H1 (cell line): Measurements from ENCODE around the gene OR1L8. TPM values are rescaled to one million over a fixed set of nuclear protein-coding genes. Genes with fewer than 3 reads are reported as not detected.

ENCODE experiments used
- CTCF ChIA-PET: fragments of 300-600 bp; sonication (Branson Sonifier 250); formaldehyde crosslinking; loops from one replicate; lab custom pipeline; 2021; ENCODE audit not compliant: partially characterized antibody; lab: Charles Lee
- POLR2A ChIA-PET: fragments of 300-600 bp; sonication (Branson Sonifier 250); formaldehyde crosslinking; loops from one replicate; lab custom pipeline; 2021; ENCODE audit warnings: inconsistent platforms; ENCODE audit not compliant: partially characterized antibody; lab: Charles Lee
- DNase-seq, 2 experiments: peaks; one replicate each; pipeline versions ENCODE4 v3.0.0 to v3.0.0-alpha.2; 2010 to 2022; ENCODE audit warnings: low spot score in 2 of 2, low read depth in 1 of 2, mixed read lengths in 1 of 2
- FAIRE-seq: peaks from 2 replicates; lab custom pipeline; 2011; peaks lifted over from hg19 to GRCh38; lab: Jason Lieb, UNC
- H2AFZ ChIP-seq: 2 replicates; pipeline ENCODE4 v1.8.1; 2012; ENCODE audit warnings: low read length, inconsistent platforms
- H2AK5ac ChIP-seq: 2 replicates; pipeline ENCODE4 v1.6.1; 2013; ENCODE audit warnings: low read depth, low read length
- H2BK120ac ChIP-seq: replicated peaks from 2 replicates; pipeline ENCODE3; 2013; ENCODE audit warnings: low read depth, low read length, inconsistent platforms
- H2BK12ac ChIP-seq: 2 replicates; pipeline ENCODE4 v1.6.1; 2013; ENCODE audit warnings: low read depth, low read length
- H2BK15ac ChIP-seq: 2 replicates; pipeline ENCODE4 v1.6.1; 2013; ENCODE audit warnings: low read length
- H2BK20ac ChIP-seq: 2 replicates; pipeline ENCODE4 v1.6.1; 2013; ENCODE audit warnings: low read length
- H2BK5ac ChIP-seq: 2 replicates; pipeline ENCODE4 v1.6.1; 2013; ENCODE audit warnings: low read depth, low read length
- H3K14ac ChIP-seq: 2 replicates; pipeline ENCODE4 v1.6.1; 2013; ENCODE audit warnings: inconsistent platforms; ENCODE audit not compliant: insufficient read length
- H3K18ac ChIP-seq: 2 replicates; pipeline ENCODE4 v1.6.1; 2013; ENCODE audit warnings: low read length; ENCODE audit errors: extremely low read depth
- H3K23ac ChIP-seq: 2 replicates; pipeline ENCODE4 v1.6.1; 2013; ENCODE audit warnings: inconsistent platforms; ENCODE audit not compliant: insufficient read length
- H3K23me2 ChIP-seq: 2 replicates; pipeline ENCODE4 v1.6.1; 2013; ENCODE audit warnings: low read depth, low read length
- H3K27ac ChIP-seq: 2 replicates; pipeline ENCODE4 v1.6.1; 2011; ENCODE audit warnings: low read depth, low read length, inconsistent platforms
- H3K27me3 ChIP-seq, 4 experiments: replicated peaks in 1 of 4; 1 replicate in 1 of 4; 2 replicates in 3 of 4; pipeline versions ENCODE4 v1.6.1 to v1.8.1; 2011 to 2013; ENCODE audit warnings: low read length in 3 of 4, mild to moderate bottlenecking in 3 of 4, inconsistent platforms in 2 of 4, mixed read lengths in 2 of 4, moderate library complexity in 1 of 4; ENCODE audit not compliant: control insufficient read depth in 3 of 4, insufficient read depth in 3 of 4; ENCODE audit errors: extremely low read depth in 1 of 4
- H3K36me3 ChIP-seq, 4 experiments: 2 replicates each; pipeline versions ENCODE4 v1.6.1 to v1.8.1; 2011 to 2013; ENCODE audit warnings: mild to moderate bottlenecking in 4 of 4, low read length in 3 of 4, moderate library complexity in 2 of 4, control low read depth in 1 of 4, inconsistent platforms in 1 of 4; ENCODE audit not compliant: insufficient read depth in 4 of 4, control insufficient read depth in 2 of 4
- H3K4ac ChIP-seq: replicated peaks from 2 replicates; pipeline ENCODE3; 2013; ENCODE audit warnings: low read length, low read depth, mixed read lengths, inconsistent platforms; ENCODE audit not compliant: insufficient read length
- H3K4me1 ChIP-seq, 4 experiments: replicated peaks in 1 of 4; 1 replicate in 1 of 4; 2 replicates in 3 of 4; pipeline versions ENCODE4 v1.6.1 to v1.8.1; 2011 to 2013; ENCODE audit warnings: low read length in 3 of 4, inconsistent platforms in 2 of 4, mixed read lengths in 1 of 4; ENCODE audit not compliant: insufficient read depth in 4 of 4, control insufficient read depth in 3 of 4
- H3K4me2 ChIP-seq, 2 experiments: 2 replicates each; pipeline versions ENCODE4 v1.6.1 to v1.8.1; 2011 to 2013; ENCODE audit warnings: low read depth in 2 of 2, low read length in 2 of 2, control low read depth in 1 of 2, inconsistent platforms in 1 of 2, mild to moderate bottlenecking in 1 of 2; ENCODE audit not compliant: insufficient read depth in 1 of 2
- H3K4me3 ChIP-seq, 4 experiments: fragments of 200-600, 300-600 bp in 1 of 4; sonication (generic), shearing (Covaris generic), sonication (Bioruptor Twin) in 1 of 4; 2 replicates each; pipeline versions ENCODE4 v1.5.1 to v1.8.1; 2011 to 2016; ENCODE audit warnings: low read length in 4 of 4, low read depth in 3 of 4, control low read depth in 2 of 4, inconsistent platforms in 2 of 4, mild to moderate bottlenecking in 2 of 4, mixed read lengths in 1 of 4, moderate library complexity in 1 of 4; ENCODE audit not compliant: insufficient read depth in 2 of 4; ENCODE audit errors: extremely low read depth in 1 of 4
- H3K56ac ChIP-seq: replicated peaks from 2 replicates; pipeline ENCODE3; 2013; ENCODE audit warnings: low read depth, mild to moderate bottlenecking, mixed read lengths, low read length, inconsistent platforms; ENCODE audit not compliant: insufficient read length
- H3K79me1 ChIP-seq: 2 replicates; pipeline ENCODE4 v1.6.1; 2013; ENCODE audit warnings: low read depth, low read length, control low read depth
- H3K79me2 ChIP-seq, 2 experiments: 2 replicates each; pipeline versions ENCODE4 v1.6.1 to v1.8.1; 2012 to 2013; ENCODE audit warnings: low read length in 2 of 2, mild to moderate bottlenecking in 2 of 2, inconsistent platforms in 1 of 2; ENCODE audit not compliant: insufficient read depth in 2 of 2, control insufficient read depth in 1 of 2
- H3K9ac ChIP-seq, 4 experiments: replicated peaks in 1 of 4; 1 replicate in 1 of 4; 2 replicates in 3 of 4; pipeline versions ENCODE4 v1.6.1 to v1.8.1; 2011 to 2013; ENCODE audit warnings: low read depth in 3 of 4, low read length in 3 of 4, control low read depth in 2 of 4, mild to moderate bottlenecking in 2 of 4, moderate library complexity in 2 of 4, inconsistent platforms in 1 of 4; ENCODE audit errors: extremely low read depth in 1 of 4
- H3K9me3 ChIP-seq, 2 experiments: 2 replicates each; pipeline versions ENCODE4 v1.6.1 to v1.8.1; 2012 to 2013; ENCODE audit warnings: mild to moderate bottlenecking in 2 of 2, moderate library complexity in 2 of 2, control low read depth in 1 of 2, inconsistent platforms in 1 of 2, low read depth in 1 of 2, low read length in 1 of 2, mixed read lengths in 1 of 2; ENCODE audit not compliant: insufficient read depth in 2 of 2
- H4K20me1 ChIP-seq, 2 experiments: replicated peaks in 1 of 2; 2 replicates each; pipeline versions ENCODE3 to v1.8.1; 2011 to 2013; ENCODE audit warnings: inconsistent platforms in 2 of 2, low read length in 2 of 2, mild to moderate bottlenecking in 1 of 2; ENCODE audit not compliant: insufficient read depth in 2 of 2, control insufficient read depth in 1 of 2
- H4K5ac ChIP-seq: 2 replicates; pipeline ENCODE4 v1.6.1; 2013; ENCODE audit warnings: low read length, low read depth, mixed read lengths, inconsistent platforms; ENCODE audit not compliant: insufficient read length
- H4K8ac ChIP-seq: 2 replicates; pipeline ENCODE4 v1.8.0; 2013; ENCODE audit warnings: mild to moderate bottlenecking, moderate library complexity, low read length, inconsistent platforms; ENCODE audit not compliant: insufficient read depth; ENCODE audit errors: extremely low read depth
- H4K91ac ChIP-seq: replicated peaks from 2 replicates; pipeline ENCODE3; 2013; ENCODE audit warnings: low read length, mixed read lengths, inconsistent platforms; ENCODE audit not compliant: insufficient read length
- CBX5 ChIP-seq: fragments of 300-800, 300-1000 bp; sonication (generic); IDR thresholded peaks from 2 replicates; pipeline ENCODE4 v1.7.1; 2016; ENCODE audit warnings: antibody characterized with exemption, low read length, low read depth
- EZH2 ChIP-seq: fragments of 200-600 bp; sonication (generic); IDR thresholded peaks from 2 replicates; pipeline ENCODE4 v1.7.1; 2012; ENCODE audit warnings: low read depth, mild to moderate bottlenecking, moderate library complexity, low read length, inconsistent platforms; ENCODE audit not compliant: severe bottlenecking
- GABPA ChIP-seq: IDR thresholded peaks from 2 replicates; pipeline ENCODE4 v1.6.1; 2011; ENCODE audit warnings: mild to moderate bottlenecking, low read length, moderate library complexity, borderline replicate concordance; ENCODE audit not compliant: insufficient read depth
- HDAC6 ChIP-seq: IDR thresholded peaks from one replicate; pipeline ENCODE4 v1.7.1; 2012; ENCODE audit warnings: low read depth, mild to moderate bottlenecking, inconsistent platforms, low read length, moderate library complexity
- PHF8 ChIP-seq: fragments of 200-600 bp; sonication (generic); conservative IDR thresholded peaks from 2 replicates; pipeline ENCODE4 v1.7.1; 2012; ENCODE audit warnings: low read depth, mild to moderate bottlenecking, inconsistent platforms, low read length, moderate library complexity
- SP1 ChIP-seq: IDR thresholded peaks from 2 replicates; pipeline ENCODE4 v1.6.1; 2011; ENCODE audit warnings: low read depth, low read length
- WGBS, 2 experiments: shearing (Covaris generic) in 1 of 2; methylation state at CpG; one replicate each; pipeline versions ENCODE4 v1.1.6 to v1.1.7; 2013 to 2015; ENCODE audit warnings: low lambda C conversion rate in 2 of 2, mixed read lengths in 2 of 2, inconsistent platforms in 1 of 2, low coverage in 1 of 2, missing lambda C conversion rate in 1 of 2; ENCODE audit not compliant: insufficient replicate concordance in 2 of 2, insufficient coverage in 1 of 2, insufficient read length in 1 of 2; ENCODE audit errors: extremely low coverage in 1 of 2, missing lambda C conversion rate in 1 of 2; 5-methylcytosine and 5-hydroxymethylcytosine counted together
- polyA plus RNA-seq, 7 experiments: library from polyadenylated mRNA; depleted of rRNA in 3 of 7; stranded (reverse) in 5 of 7; unstranded in 2 of 7; fragments of >200 nt in 5 of 7; fragments of 200-250 nt in 2 of 7; gene quantifications; 1 replicate in 5 of 7; 2 replicates in 1 of 7; 4 replicates in 1 of 7; pipeline versions ENCODE4 v1.2.1 to v1.2.3, GENCODE V29; 2011 to 2013; ENCODE audit warnings: missing spikeins in 2 of 7, mixed read lengths in 2 of 7
- total RNA-seq: library from RNA; stranded (reverse); fragmentation: NEBNext Ultra II Directional; extraction: Animal tissue kit (Norgen Biotek cat#: 25700); gene quantifications from 2 replicates; pipeline ENCODE4 v1.2.1, GENCODE V29; 2021

Gene OR1L8
- total and polyA plus RNA-seq, 2 of the 8 experiments (the other 6 are each of a cell fraction or from before 2014, with no cell fraction given) = not detected

DNA sequence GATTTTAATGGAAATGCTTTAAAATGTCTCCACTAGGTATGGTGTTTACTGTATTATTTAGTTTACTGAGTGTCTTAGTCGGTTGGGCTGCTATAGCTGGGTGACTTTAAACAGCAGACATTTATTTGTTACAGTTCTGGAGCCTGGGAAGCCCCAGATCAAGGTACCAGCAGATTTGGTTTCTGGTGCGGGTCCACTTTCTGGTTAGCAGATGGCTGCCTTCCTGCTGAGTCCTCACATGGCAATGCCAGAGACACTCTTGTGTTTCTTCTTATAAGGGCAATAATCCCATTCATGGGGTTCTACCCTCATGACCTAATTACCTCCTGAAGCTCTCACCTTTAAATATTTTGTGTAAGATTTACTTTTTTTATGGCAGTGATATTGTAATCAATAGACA is 65.0 kb downstream of the OR1L8 start:
- Histone ChIP-seq H3K18ac (no peak overlapping the region), H3K14ac (no peak overlapping the region), H2BK120ac (no peak overlapping the region), H3K23me2 (no peaks in the 10 kb centered on the region; the same call in 1 of the 2 replicates), H3K27me3 (no peaks in the 10 kb centered on the region), H3K79me1 (no peaks in the 10 kb centered on the region), H3K36me3 (no peaks in the 10 kb centered on the region; a peak in 2 of 8 replicates), H3K4me2 (no peak overlapping the region), H3K4me1 (no peaks in the 10 kb centered on the region), H3K79me2 (no peaks in the 10 kb centered on the region), H3K23ac (no peak overlapping the region), H4K5ac (no peak overlapping the region), H2AK5ac (no peak overlapping the region), H2BK15ac (no peak overlapping the region), H4K91ac (no peak overlapping the region), H4K20me1 (no peaks in the 10 kb centered on the region), H2BK20ac (no peak overlapping the region), H2BK5ac (no peak overlapping the region), H4K8ac (no peak overlapping the region), H2BK12ac (no peak overlapping the region), H3K27ac (no peak overlapping the region), H3K4ac (no peak overlapping the region), H3K9ac (no peak overlapping the region), H2AFZ (no peak overlapping the region), H3K56ac (no peak overlapping the region), H3K9me3 (peaks cover 65 to 77% of the 10 kb centered on the region in 2 experiments), H3K4me3 (no peak overlapping the region)
- ChIA-PET POLR2A (no interaction called here), CTCF (no interaction called here)
- 61% methylated on average over 2 of the region's 2 CpGs; no CpG with 5 or more reads in 1 of the 2 experiments for WGBS, 2 experiments
- TF ChIP-seq EZH2 = no peak
- no peak for TF ChIP-seq SP1
- no peak for TF ChIP-seq PHF8
- no peak for TF ChIP-seq GABPA
- TF ChIP-seq CBX5 = no peak
- TF ChIP-seq HDAC6 = no peak
- no peak for FAIRE-seq
- DNase-seq = no peak
